ENCODE measurements around the gene SASH1.

Gene SASH1

DNA sequence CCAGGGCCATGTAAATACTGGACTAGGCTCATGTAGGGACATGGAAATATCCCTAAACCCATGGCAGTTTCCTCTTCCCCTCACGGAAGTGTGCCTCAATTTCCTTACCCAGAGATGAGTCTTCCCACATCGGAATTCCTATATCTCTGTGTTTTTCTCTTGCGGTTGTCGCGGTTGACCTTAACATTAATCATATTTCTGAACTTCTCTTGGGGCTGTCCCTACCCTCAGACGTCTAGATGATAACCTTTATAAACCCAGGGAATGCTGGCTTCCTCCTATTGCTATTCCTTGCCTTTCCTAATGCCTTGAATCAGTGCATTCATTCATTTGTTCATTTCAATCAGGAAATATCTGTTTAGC, 160.1 kb downstream of the SASH1 start:
- DNase-seq, result no peak

DNA sequence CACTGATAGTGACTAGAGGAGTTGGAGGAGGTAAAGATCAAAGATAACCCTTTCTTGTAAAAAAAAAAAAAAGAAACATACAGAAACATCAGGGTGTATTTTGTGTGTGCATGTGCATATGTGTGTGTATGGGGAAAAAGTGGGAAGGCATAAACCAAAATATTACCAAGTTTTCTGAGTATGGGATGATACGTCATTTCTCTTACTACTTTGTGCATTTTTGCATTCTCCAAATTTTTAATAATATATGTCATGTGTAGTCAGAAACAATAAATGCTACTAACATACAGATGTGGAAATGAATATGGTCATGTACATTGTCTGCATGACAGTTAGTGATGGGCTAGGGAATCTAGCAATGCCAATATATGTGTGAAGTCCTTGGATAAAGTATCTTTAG, 161.1 kb downstream of the SASH1 start:
- DNase-seq, result no peak

DNA sequence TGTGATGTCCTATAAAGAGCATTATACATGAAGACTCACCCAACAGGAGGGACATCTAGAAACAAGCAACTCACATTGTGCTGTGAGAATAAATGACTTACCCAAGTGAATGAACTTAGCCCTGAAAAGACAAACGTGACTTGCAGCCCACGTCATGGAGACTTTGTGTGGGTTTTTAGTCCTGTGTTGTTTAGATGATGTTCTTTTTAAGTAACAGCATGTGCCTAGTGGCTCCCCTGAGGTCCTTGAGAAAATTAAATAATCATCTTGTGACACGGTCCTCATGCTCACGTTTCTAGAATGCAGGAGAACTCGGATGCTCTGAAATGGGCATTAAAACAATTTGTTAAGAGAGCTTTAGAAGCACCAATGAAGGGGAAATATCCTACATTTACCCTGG, 165.1 kb downstream of the SASH1 start:
- no peak for DNase-seq

DNA sequence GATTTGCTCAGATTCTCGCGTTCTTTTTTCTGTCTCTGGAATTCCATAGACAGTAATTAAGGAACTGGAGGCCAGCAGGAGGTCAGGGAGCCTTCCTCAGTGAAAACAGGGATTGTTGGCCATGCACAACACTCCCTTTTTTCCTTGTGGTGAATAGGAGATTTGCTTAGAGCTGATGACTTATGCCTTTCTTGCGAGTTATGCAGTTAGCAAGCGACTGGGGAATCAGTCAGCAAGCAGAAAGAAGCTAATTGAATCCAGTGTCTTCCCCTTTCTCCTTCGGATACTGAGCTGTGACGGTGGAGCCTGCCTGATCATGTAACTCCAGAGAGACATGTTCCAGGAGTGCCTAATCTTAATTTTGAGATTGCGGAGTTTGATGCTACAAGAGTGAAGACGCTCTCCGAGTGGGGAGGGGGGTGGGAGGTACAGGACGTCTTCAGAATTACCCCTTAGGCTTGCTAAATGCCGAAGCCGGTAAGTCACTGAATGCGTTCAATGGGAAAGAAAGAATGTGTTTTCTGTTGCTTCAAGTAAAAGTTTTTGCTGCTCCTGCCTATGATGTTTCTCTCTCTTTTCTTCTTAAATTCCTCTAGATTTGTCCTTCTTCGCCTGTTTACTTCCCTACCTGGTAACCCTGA, 165.9 kb downstream of the SASH1 start:
- no peak for DNase-seq

DNA sequence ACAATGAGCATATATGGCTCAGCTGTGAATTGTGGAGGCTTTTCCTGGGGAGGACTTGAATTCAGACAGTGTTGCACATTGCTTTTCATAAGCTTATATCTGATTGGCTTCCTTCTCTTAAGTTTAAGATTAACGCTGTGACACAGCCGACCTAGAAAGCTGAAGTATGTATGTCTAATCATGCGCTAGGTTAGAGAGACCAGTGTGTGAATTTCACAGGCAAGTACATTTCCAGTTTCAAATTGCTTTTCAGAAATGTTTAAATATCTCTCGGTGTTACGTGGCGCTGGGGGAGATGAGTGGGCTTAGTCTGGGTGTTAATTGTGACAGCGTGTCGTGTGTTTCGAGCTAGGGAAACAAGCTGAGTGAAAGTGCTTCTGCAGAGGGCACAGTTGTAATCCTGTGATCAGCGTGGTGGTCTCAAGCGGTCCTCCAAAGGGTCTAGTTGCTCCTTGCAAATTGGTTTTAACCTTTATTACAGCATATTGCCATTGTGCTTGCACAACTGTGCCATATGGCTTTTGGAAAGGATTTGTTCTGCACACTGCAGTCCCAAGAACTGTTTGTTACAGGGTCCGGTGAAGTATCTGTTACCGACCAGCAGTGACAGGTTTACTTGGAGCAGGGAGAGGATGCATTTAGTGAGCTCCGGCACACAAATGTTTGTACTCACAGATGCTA, 166.6 kb downstream of the SASH1 start:
- no peak for DNase-seq

DNA sequence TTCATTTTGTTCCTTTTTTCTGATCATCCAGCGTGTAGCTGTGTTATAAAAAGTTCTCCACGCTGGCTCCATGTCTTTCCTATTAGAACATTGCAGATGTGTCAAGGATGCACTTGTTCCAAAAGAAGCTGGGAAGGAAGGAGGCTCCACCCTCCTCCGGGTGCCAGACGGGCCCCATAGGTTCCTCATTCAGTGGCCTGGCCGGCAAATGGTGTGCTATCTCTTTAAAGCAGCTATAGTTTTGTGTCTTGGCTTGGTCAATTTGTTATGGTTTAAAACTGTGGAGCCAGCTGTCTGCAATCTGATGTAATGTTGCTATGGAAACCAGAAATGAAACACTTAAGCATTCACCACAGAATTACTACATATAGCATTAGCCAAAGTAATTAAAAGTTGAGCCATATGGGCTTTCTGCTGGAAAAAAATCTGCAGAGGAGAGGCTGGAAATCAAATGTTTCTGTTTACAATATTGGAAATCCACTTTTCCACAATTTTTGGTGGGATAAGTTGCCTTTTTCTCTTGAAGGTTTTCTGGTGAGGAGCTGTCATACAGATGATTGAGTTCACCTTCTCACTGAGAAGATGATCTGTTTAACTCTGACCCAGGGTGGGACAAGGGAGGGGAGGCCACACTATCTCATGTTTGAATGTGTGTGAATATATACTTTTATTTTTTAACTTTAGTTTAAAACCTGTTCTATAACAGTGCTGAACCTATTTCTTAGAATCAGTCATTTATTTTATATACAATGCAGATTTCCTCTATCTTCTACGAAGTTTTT, 167.4 kb downstream of the SASH1 start:
- peak; percentile 72 for DNase-seq

DNA sequence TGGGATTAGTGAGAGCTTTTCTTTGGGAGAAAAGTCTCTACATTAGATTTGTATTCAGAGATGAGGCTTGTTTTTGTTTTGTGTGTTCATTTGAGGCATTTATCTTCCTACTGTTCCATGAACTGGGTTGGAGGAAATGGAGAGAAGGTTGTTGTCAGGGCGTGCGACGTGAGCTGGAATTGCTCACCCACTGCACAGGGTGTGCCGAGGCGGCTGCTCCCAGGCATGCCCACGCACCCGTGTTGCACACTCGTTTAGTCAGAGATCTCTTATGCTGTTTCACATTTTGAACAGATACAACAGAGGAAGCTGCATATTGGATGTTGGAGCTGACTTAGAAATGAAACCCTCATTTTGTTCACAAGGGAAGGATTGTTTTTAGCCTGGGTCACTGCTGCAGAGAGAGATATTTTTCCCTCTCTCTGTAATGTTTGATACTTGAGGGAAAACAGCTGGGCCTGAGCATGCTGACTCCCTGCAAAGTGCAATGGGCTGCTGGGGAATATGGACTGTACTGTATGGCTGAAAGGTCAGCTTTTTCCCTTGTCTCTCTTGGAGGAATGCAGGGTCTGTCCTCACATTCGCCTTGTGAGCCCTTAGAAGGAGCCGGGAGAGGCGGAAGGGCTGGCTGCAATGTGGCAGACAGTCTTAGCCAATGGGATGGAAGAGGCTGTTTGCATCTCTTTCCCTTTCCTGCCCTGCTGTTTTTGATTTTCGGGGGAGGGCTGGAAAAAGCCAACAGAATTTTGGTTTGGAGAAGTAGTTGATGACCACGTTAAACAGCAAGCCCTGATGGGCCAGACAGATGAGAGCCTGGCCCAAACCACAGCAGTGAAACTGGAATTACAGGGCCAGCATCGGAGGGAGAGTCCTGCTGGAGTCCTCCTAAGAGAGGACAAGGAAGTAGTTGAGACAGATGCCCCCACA, 170.8 kb downstream of the SASH1 start:
- no peak for DNase-seq

DNA sequence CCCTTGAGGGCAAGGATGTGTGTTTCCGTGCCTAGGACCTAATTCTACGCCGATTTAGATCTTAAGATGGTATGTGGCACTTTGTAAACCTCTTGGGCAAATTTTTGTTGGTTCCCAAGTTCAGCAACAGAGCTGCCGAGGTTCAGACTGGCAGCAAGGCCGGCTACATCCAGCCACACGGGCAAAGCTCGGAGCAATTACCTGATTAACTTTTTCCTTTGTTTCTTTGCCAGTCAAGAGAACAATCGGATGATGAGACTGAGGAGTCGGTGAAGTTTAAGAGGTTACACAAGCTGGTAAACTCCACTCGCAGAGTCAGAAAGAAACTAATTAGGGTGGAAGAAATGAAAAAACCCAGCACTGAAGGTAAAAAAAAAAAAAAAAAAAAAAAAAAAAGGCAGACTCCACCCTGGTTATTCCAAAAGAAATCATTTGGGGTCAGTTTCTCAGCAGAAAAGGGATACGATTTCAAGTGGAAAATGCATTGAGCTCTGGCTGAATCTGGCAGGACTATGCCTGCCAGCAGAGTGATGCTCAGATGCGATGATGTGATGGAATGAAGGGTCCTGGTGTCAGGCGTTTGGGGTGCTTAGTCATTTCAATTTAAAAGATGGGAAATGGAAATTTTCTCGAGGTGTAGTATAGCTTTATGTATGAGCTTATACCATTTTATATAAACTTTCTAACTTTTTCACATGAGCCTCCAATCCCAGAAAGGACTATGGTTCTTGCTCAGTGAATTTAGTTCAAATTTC, 171.6 kb downstream of the SASH1 start:
- DNase-seq, result no peak

DNA sequence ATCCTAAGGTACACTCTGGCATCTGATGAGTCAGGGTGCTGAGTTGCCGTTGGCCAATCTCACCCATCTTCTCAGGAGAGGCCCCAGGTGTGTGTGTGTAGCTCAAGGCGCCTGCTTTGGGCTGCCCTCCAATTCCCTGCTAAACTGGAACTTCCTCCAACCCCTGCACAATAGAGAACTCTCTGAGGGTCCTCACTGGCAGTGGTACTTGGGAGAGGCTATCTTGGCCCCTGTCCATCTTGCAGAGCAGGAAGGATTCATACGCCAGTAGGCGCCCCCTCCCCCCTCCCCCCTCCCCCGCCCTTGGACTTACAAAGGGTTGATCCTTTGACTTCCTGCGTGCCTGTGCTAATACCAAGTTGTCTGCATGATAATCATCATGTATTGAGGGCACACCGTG, 173.6 kb downstream of the SASH1 start:
- DNase-seq, result no peak

DNA sequence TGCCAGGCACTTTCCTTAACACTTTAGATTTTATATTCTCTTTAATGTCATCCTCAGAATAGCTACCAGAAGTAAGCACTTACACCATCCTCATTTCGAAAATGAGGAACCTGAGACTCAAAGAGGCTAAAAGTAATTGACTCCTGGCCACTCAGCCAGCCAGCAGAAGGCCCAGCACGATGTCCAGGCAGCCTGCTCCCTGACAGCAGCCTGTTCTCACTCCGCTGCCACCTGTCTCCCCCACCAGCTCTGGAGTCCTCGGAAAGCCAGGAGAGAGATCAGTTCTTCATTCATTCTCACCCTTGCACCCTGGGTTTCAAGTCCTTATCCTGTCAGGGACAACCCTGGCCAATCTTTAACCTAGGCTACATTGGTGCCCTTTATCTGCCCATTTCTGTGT, 174.0 kb downstream of the SASH1 start:
- DNase-seq, result no peak

DNA sequence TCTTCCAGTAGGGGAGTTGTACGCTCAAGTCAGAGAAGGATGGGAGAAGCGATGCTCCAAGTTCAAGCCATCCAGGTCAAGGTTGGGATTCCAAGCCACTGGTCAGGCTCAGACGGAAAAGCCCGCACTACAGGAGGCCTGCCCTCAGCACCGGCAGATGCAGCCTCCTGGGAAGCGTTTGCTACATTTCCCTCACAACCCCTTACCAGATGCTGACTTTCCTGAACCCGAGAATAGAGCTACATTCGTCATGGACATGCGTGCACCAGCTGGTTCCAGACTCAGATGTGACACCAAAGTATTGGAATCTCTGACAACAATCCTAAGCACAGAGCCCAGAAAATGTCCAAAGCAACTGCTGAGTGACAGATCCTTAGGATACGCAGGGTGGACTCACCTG, 174.8 kb downstream of the SASH1 start:
- DNase-seq, result no peak

DNA sequence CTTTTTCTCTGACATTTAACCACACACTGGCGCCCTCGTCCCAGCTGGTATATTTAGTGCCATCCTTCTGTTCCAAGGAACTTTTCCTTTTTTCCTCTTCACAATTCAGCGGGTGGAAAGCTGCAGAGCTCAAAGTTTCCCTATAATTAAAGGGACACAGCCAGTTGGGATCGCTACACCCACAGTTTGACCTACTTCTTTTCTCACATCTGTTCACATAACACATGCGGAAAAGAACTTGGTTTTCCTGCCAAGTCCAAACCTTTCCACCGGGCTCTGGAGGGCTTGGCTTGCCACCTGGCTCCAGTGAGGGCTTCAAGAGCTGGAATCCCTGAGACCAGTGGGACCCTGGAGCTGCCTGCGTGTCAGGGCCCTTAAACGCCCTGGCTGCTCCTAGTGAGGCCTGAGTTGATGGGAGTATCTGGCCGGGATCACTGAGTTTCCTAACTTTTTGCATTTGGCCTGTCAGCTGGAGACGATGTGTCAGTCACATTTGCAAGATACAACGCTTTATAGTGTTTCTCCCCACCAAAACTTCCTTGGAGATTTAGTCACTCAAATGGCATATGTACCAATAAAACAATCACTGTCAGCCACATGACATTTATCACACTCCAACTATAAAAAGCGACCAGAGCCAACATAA, 176.0 kb downstream of the SASH1 start:
- no peak for DNase-seq

DNA sequence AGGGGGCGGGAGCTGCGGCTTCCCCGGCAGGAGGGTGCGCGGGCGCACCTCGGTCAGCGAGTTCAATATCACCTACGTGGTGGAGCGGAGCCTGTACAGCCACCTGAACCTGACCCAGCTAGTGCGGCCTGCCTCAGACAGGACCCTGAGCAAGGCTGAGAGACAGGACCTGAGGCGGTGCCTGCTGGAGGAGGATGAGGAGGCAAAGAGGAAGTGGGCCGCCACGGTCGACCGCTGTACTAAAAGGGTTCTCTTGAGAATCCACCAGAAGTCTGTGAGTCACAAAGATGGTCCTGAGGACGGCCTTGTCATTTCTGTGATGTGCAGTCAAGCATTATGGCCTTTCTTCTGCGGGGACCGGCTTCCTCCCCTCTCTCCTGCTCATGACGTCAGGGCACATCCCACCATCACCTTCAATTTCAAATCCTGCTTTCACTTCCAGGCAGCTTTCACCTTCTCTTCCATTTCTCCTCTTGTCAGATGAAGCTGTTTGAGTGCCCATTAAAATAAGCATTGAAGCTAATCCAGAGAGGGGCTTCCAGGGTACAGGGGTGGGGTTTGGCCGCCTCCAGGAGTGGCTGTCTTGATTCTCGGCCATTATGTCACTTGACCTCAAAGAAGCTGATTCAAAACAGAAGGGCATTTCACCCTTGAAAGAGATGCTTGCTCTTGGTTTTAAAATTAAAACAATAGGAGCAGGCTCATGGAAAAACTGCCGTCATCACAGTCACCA, 177.6 kb downstream of the SASH1 start:
- no peak for DNase-seq

DNA sequence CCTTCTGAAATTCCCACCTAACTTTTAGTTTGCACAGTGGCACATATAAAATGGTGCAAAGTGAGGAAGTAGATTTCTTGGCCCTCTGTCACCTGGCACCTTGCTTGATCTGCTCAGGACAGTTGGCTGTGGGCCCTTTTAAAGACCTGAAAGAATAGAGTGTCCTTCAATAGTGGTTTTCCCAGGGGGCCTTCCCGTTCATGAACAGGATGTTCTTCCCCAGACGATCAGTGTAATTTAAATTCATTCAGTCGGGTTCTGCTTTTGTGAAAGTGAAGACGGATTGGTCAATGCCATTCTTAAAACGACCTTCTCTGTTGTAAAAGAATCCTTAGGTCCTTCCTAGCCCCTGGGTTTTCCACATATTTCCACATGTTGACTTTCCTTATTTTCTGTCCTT, 178.5 kb downstream of the SASH1 start:
- DNase-seq, result no peak

DNA sequence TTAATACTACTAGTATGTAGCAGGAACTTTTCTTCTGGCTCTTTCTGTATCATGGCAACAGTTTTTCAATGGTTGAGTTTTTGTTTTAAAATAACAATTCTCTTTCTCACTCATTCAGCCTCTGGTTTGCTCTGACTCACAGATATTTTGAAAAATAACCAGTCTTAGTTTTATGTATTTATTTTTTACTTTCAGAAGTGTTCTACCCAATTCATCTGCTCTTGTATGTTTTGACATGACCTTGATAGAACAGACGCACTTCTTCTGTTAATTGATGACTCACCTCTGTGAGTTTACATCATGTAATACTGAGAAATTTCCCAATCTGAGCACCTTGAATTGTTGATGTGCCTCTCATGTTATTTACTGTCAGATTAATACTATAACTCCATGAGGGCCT, 178.9 kb downstream of the SASH1 start:
- DNase-seq, result no peak

DNA sequence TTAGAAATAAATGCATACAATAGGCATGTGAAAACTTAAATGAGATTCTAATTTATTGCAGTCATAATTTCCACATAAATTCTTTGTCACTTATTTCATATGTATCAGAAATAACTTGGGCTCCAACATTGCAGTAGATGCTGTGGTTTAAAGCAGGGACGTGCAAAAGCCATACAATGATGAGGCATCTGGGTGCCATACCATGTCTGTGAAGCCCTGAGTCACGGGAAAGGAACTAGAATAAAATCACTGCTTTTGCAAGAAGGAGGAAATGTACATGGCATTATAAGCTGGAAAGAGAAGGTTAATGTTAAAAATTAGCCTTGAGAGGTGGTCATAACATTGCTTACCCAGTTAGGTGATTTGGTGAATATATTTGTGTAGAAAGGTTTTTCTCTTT, 180.4 kb downstream of the SASH1 start:
- DNase-seq, result no peak

DNA sequence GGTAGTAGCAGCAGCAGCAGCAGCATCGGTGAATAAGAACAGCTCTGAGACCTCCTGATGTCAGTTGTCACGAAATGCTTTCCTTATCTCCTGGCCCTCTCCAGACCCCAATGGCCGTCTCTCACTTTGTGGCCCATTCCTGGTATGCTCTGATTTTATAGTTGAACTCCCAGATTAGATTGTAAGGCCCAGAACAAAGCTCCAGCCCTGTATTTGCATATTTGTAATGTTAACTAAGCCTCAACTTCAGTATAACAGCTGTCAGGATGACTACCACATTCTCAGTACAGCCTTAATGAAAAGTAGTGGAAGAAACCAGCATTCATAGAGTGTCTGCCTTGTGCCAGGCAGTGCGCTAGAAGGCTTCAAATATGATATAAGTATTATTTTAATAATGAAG, 180.9 kb downstream of the SASH1 start:
- DNase-seq, result no peak

DNA sequence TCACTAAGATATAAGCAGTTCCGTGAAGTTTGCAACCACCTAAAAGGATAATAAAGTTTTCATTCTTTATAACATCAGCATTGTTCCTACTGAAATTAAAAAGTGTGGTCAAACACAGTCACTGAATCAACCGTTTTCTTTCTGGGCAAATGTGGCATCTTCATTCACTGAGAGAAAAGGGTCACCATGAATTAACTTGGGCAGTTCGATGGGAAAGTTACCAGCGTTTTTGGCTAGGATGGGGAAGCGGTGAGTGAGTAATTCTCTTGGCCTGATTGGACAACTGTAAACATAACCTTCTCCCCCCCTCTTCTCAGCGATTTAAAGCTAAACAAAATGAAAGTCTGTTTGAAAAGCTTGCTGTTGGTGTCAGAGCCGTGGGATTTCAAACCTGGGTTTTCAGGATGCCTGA, 181.8 kb downstream of the SASH1 start:
- DNase-seq, result no peak

DNA sequence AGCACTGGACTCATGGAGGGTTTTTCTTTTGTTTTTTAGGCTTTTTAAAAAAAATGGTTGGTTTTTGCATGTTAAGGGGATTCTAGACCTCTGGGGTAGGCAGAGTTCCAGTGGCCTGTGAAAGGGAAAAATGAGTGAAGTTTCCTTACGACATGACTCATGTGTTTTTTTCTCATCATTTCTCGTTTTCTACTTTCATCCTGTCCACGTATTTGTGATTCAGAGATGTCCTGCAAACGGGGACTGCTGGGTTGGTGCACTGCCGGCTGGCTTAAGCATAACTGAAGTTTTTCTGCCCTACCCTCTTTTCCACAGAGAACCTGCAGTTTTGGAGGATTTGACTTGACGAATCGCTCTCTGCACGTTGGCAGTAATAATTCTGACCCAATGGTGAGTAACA, 182.3 kb downstream of the SASH1 start:
- no peak for DNase-seq

DNA sequence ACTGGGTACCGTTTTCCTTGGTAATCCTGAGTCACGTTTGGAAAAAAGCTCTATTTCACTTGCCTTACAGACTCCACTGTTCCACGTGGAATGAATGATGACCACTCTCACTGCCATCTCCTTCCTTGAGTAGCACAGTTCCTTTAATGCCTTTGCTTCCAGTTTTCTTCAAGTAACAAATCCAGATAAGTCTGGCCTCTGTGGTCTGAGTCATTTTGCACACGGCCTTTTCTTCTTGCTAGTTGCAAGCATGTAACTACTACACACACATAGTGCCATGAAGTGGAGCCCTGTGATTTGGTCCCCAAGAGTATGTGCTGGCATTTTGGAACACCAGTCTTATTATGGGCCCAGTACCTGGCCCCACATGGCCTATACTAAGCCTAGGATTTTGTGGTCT, 182.8 kb downstream of the SASH1 start:
- no peak for DNase-seq

DNA sequence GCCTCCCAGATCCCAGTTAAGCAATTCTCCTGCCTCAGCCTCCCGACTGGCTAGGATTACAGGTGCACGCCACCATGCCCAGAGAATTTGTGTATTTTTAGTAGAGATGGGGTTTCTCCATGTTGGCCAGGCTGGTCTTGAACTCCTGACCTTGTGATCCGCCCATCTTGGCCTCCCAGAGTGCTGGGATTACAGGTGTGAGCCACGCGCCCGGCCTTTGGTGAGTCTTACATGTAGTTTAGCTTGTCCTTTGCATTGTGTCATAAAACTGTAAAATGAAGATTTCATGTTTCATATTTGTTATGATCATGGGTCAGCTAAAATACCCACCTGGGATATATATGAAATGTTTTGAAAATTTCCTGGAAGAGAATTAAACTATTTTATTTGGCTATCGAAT, 183.5 kb downstream of the SASH1 start:
- DNase-seq, result no peak

All from NCI-H1694 treated with DMSO at 0.1 percent for 48 hours (cell line).